ENCODE measurements around the gene LRIG1. TPM values are rescaled to one million over a fixed set of nuclear protein-coding genes. Genes with fewer than 3 reads are reported as not detected.

The LRIG1 gene
- total and polyA plus RNA-seq, 9 of the 15 experiments (the other 6 are each of a cell fraction or from before 2014, with no cell fraction given): 0.05 to 0.38 (median 0.13) TPM; not detected in 3

DNA sequence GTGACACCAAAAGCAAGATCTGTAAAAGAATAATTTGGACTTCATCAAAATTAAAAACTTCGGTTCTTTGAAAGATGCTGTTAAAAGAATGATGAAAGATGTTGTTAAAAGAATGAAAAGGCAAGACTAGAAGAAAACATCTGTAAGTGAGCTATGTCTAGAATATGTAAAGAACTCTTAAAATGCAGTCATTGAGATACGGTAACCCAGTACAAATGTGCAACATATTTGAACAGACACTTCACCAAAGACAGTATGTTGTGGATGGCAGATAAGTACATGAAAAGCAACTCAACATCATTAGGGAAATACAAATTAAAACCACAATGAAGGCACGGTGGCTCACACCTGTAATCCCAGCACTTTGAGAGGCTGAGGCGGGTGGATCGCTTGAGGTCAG lies 139.5 kb downstream of the LRIG1 start (continued):
- TF ChIP-seq FOXP1 (CRISPR knock-in tag; IDR thresholded peaks at IDR 0.05) (no peak), CBX5 (IDR thresholded peaks at IDR 0.05; ENCODE audit: borderline replicate concordance, low read depth) (no peak), FOS (IDR thresholded peaks at IDR 0.05; ENCODE audit: extremely low read depth, insufficient read length) (no peak)

DNA sequence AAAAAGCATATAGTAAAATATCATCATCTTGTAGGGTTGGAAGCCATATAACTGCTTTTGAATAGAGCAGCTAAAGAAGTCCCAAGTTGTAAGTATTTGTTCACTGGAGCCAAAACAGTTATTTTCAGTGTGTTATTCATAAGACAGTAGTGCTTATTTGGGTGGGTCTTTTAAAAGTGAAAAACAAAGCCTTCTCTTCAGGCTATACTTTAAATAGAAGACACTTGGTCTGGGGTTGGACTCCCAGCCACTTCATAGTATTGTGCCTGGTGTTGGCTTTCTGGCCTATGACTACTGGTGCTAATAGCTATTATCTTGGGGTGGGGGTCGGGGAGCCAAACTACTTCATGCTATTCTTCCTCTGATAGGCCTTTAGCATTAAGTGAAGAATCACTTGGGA lies 144.8 kb downstream of the LRIG1 start:
- Histone ChIP-seq H3K9me3 (replicated peaks; ENCODE audit: control insufficient read depth, insufficient read depth, low read depth, low read length) (no peaks in the 10 kb centered on the region), H4K20me1 (replicated peaks; ENCODE audit: control insufficient read depth, insufficient read depth, low read length) (no peaks in the 10 kb centered on the region; the same call in 1 of the 2 replicates), H3K4me3 (no peak overlapping the region), H3K27me3 (ENCODE audit: control insufficient read depth in 2 of 2, insufficient read depth in 2 of 2, low read length in 2 of 2) (no peaks in the 10 kb centered on the region), H3K4me2 (ENCODE audit: insufficient read depth, low read length) (no peak overlapping the region), H3K9ac (ENCODE audit: insufficient read depth in 1 of 2, low read depth in 2 of 2, low read length in 2 of 2) (no peak overlapping the region), H3K27ac (ENCODE audit: extremely low read depth, low read depth, low read length) (no peak overlapping the region), H3K79me2 (ENCODE audit: control insufficient read depth, insufficient read depth, low read length) (no peaks in the 10 kb centered on the region), H3K4me1 (replicated peaks in 1 of 2; ENCODE audit: control insufficient read depth in 2 of 2, insufficient read depth in 2 of 2, low read length in 2 of 2) (no peaks in the 10 kb centered on the region), H2AFZ (ENCODE audit: low read depth, low read length) (no peak overlapping the region), H3K36me3 (ENCODE audit: control insufficient read depth, insufficient read depth, low read length) (no peaks in the 10 kb centered on the region), H3K9me1 (ENCODE audit: control insufficient read depth, insufficient read depth, low read length) (no peaks in the 10 kb centered on the region)
- WGBS (ENCODE audit: insufficient coverage, low coverage, missing lambda C conversion rate): 18% methylated on average over 1 of the region's 1 CpG
- in situ Hi-C loops (cut with MboI) (no loop called here), intact Hi-C loops (cut with micrococcal nuclease) (no loop called here)
- CTCF ChIA-PET (ENCODE audit: low intra/inter-chr PET ratio): no interaction called here
- DNase-seq (ENCODE audit: extremely low read depth in 1 of 4, low spot score in 3 of 4): no peak
- POLR2A ChIA-PET: interaction anchor here (1.2 kb wide), 2 partner anchors 12 to 22 kb away, joined by 3 read pairs; no protein-coding TSS in a partner anchor
- no peak for FAIRE-seq
- BruUV-seq (replicated peaks): no TSS peak
- ATAC-seq: no peak
- TF ChIP-seq ZBTB8A (IDR thresholded peaks at IDR 0.05; ENCODE audit: partially characterized antibody): no peak
- TF ChIP-seq BRD4 (IDR thresholded peaks at IDR 0.05): no peak
- TF ChIP-seq PRMT5 (CRISPR knock-in tag; IDR thresholded peaks at IDR 0.05): no peak
- no peak for TF ChIP-seq ZHX1 (conservative IDR thresholded peaks at IDR 0.05; ENCODE audit: low read length)
- TF ChIP-seq ZNF699 (CRISPR knock-in tag; IDR thresholded peaks at IDR 0.05; ENCODE audit: insufficient replicate concordance): no peak
- no peak for TF ChIP-seq FOXP1 (CRISPR knock-in tag; IDR thresholded peaks at IDR 0.05)
- TF ChIP-seq ZNF512 (tag; IDR thresholded peaks at IDR 0.05): no peak
- TF ChIP-seq MCM5 (IDR thresholded peaks at IDR 0.05; ENCODE audit: low read depth): no peak
- no peak for TF ChIP-seq ZNF445 (CRISPR knock-in tag; IDR thresholded peaks at IDR 0.05; ENCODE audit: low read depth)
- no peak for TF ChIP-seq ZNF217 (CRISPR knock-in tag; IDR thresholded peaks at IDR 0.05)
- no peak for TF ChIP-seq DLX4 (CRISPR knock-in tag; IDR thresholded peaks at IDR 0.05)
- no peak for TF ChIP-seq TCF3 (CRISPR knock-in tag; IDR thresholded peaks at IDR 0.05)
- TF ChIP-seq ZNF232 (CRISPR knock-in tag; IDR thresholded peaks at IDR 0.05): no peak
- TF ChIP-seq, protein P1, sequence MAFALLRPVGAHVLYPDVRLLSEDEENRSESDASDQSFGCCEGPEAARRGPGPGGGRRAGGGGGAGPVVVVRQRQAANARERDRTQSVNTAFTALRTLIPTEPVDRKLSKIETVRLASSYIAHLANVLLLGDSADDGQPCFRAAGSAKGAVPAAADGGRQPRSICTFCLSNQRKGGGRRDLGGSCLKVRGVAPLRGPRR (CRISPR knock-in tag; IDR thresholded peaks at IDR 0.05): no peak
- no peak for TF ChIP-seq TFAM (CRISPR knock-in tag; conservative IDR thresholded peaks at IDR 0.05)
- no peak for TF ChIP-seq TCF7 (IDR thresholded peaks at IDR 0.05; ENCODE audit: borderline replicate concordance)
- TF ChIP-seq ZNF696 (CRISPR knock-in tag; conservative IDR thresholded peaks at IDR 0.05): no peak
